Spleen (tissue), 11 donors: ENCODE data around the gene QKI. TPM values are rescaled to one million over a fixed set of nuclear protein-coding genes. Genes with fewer than 3 reads are reported as not detected.

Experiments
- DNase-seq: peaks from one replicate; pipeline ENCODE4 v3.0.0-alpha.2; 2020
- H3K27ac ChIP-seq, 8 donors: fragments of 200-600 bp; sonication (generic) in 7 of 8; 1 replicate in 4 of 8; 2 replicates in 4 of 8; pipeline versions ENCODE4 v1.5.0 to v1.8.0; 2016 to 2021; ENCODE audit warnings: inconsistent platforms in 4 of 8, mild to moderate bottlenecking in 4 of 8, moderate library complexity in 1 of 8
- H3K27me3 ChIP-seq, 7 donors: fragments of 200-600 bp; sonication (generic) in 6 of 7; replicated peaks in 1 of 7; 1 replicate in 4 of 7; 2 replicates in 3 of 7; pipeline versions ENCODE4 v1.5.0 to v1.8.0; 2016 to 2021; ENCODE audit warnings: inconsistent platforms in 3 of 7, mild to moderate bottlenecking in 1 of 7
- H3K36me3 ChIP-seq, 6 donors: fragments of 200-600 bp; sonication (generic) in 5 of 6; 1 replicate in 4 of 6; 2 replicates in 2 of 6; pipeline versions ENCODE4 v1.5.0 to v1.8.0; 2016 to 2021; ENCODE audit warnings: inconsistent platforms in 2 of 6
- H3K4me1 ChIP-seq, 6 donors: fragments of 200-600 bp; sonication (generic) in 5 of 6; 1 replicate in 3 of 6; 2 replicates in 3 of 6; pipeline versions ENCODE4 v1.5.0 to v1.8.0; 2016 to 2021; ENCODE audit warnings: inconsistent platforms in 3 of 6
- H3K4me3 ChIP-seq, 8 donors: fragments of 200-600 bp; sonication (generic) in 7 of 8; 1 replicate in 4 of 8; 2 replicates in 4 of 8; pipeline versions ENCODE4 v1.5.0 to v1.8.0; 2016 to 2021; ENCODE audit warnings: inconsistent platforms in 4 of 8, mild to moderate bottlenecking in 4 of 8, moderate library complexity in 2 of 8
- H3K9me3 ChIP-seq, 8 donors: fragments of 200-600 bp; sonication (generic) in 7 of 8; 1 replicate in 4 of 8; 2 replicates in 4 of 8; pipeline versions ENCODE4 v1.5.0 to v1.8.0; 2016 to 2021; ENCODE audit warnings: inconsistent platforms in 4 of 8
- POLR2A ChIP-seq, 3 donors: fragments of 450-650 bp; IDR thresholded peaks; one replicate each; pipeline ENCODE4 v1.5.1; 2017; ENCODE audit warnings: antibody characterized with exemption in 3 of 3, mild to moderate bottlenecking in 1 of 3
- POLR2AphosphoS5 ChIP-seq, 3 donors: sonication (generic); formaldehyde crosslinking; IDR thresholded peaks; one replicate each; pipeline ENCODE4 v1.5.1; 2017; ENCODE audit warnings: antibody characterized with exemption in 3 of 3
- WGBS, 5 donors: extraction: QIAGEN DNeasy Blood & Tissue Kit in 3 of 5; methylation state at CpG; one replicate each; pipeline versions ENCODE4 v1.1.5 to v1.1.7; 2013 to 2018; 5-methylcytosine and 5-hydroxymethylcytosine counted together
- intact Hi-C: fragments of 100-400 bp; cut with DNase I; formaldehyde crosslinking; loops from one replicate; pipeline ENCODE4 v1.15.0; 2023; ENCODE audit warnings: low total_unique reads
- polyA plus RNA-seq, 3 donors: library from polyadenylated mRNA; stranded (reverse); fragments of 200-250 nt; gene quantifications; one replicate each; pipeline ENCODE4 v1.2.1, GENCODE V29; 2013
- total RNA-seq, 7 donors: library from RNA; depleted of rRNA in 3 of 7; stranded (reverse); fragments of >200 nt in 3 of 7; fragmentation: NEBNext Ultra II Directional in 4 of 7; extraction: Animal tissue kit (Norgen Biotek cat#: 25700) in 4 of 7; gene quantifications; one replicate each; pipeline versions ENCODE4 v1.1.0 to v1.2.1, GENCODE V29; 2016 to 2021
- TF ChIP-seq, protein P1 (sequence below), 11 experiments: fragments of 200-600 bp in 7 of 11; fragments of 450-650 bp in 4 of 11; sonication (generic) in 4 of 11; IDR thresholded peaks in 8 of 11; conservative IDR thresholded peaks in 3 of 11; 1 replicate in 7 of 11; 2 replicates in 4 of 11; pipeline versions ENCODE4 v1.4.0 to v1.8.0; 2016 to 2021; ENCODE audit warnings: antibody characterized with exemption in 11 of 11, inconsistent platforms in 4 of 11, mild to moderate bottlenecking in 1 of 11
- donor health status: healthy with polysubstance abuse.
- donor health status: DM: no; HTN: no; CAD: no; lungs with moderate emphysema.
- donor health status: DM: no; HTN: no; CAD: no.
- donor health status: Bipolar disorder and iron deficiency.
- donor health status: healthy.
- donor health status: DM: no; HTN: no; CAD: no.
- donor health status: DM: yes; HTN: yes; CAD: no.

The QKI gene
- total and polyA plus RNA-seq, 10 donors, result 11.3 to 217 (median 180) TPM

DNA sequence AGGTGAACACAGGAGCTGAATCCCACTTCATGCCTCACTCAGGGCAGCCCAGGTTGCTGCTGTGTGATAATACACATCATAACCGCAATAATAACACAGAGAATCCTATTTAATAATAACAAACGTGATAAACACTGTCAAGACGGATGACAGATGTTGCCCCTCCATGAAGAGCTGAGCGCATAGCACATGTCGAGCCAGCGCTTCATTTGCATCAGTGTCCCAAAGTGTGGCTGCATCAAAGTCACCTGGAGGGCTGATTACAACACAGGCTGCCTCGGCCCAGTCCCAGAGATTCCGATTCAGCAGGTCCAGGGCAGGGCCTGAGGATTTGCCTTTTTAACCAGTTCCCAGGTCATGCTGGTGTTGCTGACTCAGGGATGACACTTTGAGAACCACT, 198.5 kb downstream of the QKI start:
- WGBS, 5 donors, result 71 to 84% (median 78%) methylated on average over 8 of the region's 8 CpGs
- TF ChIP-seq POLR2AphosphoS5 (IDR thresholded peaks at IDR 0.05) (no peak), POLR2A (IDR thresholded peaks at IDR 0.05) (no peak)
- TF ChIP-seq, protein P1, sequence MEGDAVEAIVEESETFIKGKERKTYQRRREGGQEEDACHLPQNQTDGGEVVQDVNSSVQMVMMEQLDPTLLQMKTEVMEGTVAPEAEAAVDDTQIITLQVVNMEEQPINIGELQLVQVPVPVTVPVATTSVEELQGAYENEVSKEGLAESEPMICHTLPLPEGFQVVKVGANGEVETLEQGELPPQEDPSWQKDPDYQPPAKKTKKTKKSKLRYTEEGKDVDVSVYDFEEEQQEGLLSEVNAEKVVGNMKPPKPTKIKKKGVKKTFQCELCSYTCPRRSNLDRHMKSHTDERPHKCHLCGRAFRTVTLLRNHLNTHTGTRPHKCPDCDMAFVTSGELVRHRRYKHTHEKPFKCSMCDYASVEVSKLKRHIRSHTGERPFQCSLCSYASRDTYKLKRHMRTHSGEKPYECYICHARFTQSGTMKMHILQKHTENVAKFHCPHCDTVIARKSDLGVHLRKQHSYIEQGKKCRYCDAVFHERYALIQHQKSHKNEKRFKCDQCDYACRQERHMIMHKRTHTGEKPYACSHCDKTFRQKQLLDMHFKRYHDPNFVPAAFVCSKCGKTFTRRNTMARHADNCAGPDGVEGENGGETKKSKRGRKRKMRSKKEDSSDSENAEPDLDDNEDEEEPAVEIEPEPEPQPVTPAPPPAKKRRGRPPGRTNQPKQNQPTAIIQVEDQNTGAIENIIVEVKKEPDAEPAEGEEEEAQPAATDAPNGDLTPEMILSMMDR (IDR thresholded peaks at IDR 0.05 in 8 of 11, conservative IDR thresholded peaks at IDR 0.05 in 3 of 11), result no peak
- no peaks in the 10 kb centered on the region for H3K4me1 ChIP-seq
- H3K4me3 ChIP-seq, result no peak overlapping the region
- H3K9me3 ChIP-seq, result no peaks in the 10 kb centered on the region
- H3K27ac ChIP-seq, result no peak overlapping the region
- H3K27me3 ChIP-seq, result no peaks in the 10 kb centered on the region
- intact Hi-C loops, result no loop called here
- H3K36me3 ChIP-seq, result no peaks in the 10 kb centered on the region
- DNase-seq, result no peak

DNA sequence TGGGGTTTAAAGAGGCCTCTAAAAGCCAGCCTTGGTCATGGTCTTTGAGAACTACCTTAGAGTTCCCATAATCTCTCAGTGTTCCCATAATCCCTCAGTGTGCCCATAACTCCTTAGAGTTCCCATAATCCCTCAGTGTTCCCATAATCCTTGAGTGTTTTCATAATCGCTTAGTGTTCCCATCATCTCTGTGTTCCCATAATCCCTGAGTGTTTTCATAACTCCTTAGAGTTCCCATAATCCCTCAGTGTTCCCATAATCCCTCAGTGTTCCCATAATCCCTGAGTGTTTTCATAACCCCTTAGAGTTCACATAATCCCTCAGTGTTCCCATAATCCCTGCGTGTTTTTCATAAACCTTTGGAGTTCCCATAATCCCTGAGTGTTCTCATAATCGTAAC, 199.2 kb downstream of the QKI start:
- Histone ChIP-seq H3K4me3 (no peak overlapping the region), H3K36me3 (no peaks in the 10 kb centered on the region), H3K27me3 (no peaks in the 10 kb centered on the region), H3K4me1 (no peaks in the 10 kb centered on the region), H3K27ac (no peak overlapping the region), H3K9me3 (no peaks in the 10 kb centered on the region)
- 89 to 99% (median 92%) methylated on average over 3 of the region's 3 CpGs for WGBS, 5 donors
- no peak for TF ChIP-seq POLR2A (IDR thresholded peaks at IDR 0.05)
- TF ChIP-seq, protein P1 (IDR thresholded peaks at IDR 0.05 in 8 of 11, conservative IDR thresholded peaks at IDR 0.05 in 3 of 11), result no peak
- no peak for TF ChIP-seq POLR2AphosphoS5 (IDR thresholded peaks at IDR 0.05)
- no peak for DNase-seq
- intact Hi-C loops, result no loop called here

DNA sequence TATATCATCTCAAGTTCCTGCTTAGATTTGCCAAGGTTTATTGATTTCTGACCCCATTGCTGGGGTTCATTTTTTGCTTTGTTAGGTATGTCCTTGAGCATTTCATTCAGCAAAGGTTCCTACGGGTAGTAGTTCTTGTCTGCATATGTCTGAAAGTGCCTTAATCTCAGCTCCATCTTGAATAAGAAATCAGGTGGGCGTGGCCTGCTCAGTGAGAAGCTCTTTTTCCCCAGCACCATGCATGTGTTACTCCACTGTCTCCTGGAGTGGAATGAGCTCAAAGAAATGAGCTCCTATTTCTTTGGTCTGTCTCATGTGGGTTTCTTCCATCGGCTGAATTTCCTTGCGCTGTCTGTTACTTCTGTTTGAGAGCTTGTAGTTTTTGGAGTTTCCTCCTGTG, 201.9 kb downstream of the QKI start:
- H3K9me3 ChIP-seq, result no peaks in the 10 kb centered on the region
- intact Hi-C loops, result no loop called here
- TF ChIP-seq, protein P1 (IDR thresholded peaks at IDR 0.05 in 8 of 11, conservative IDR thresholded peaks at IDR 0.05 in 3 of 11), result no peak
- H3K4me1 ChIP-seq, result no peaks in the 10 kb centered on the region
- no peak overlapping the region for H3K27ac ChIP-seq
- DNase-seq, result no peak
- WGBS, 5 donors, result 84 to 91% (median 88%) methylated on average over 4 of the region's 4 CpGs
- H3K36me3 ChIP-seq, result no peaks in the 10 kb centered on the region
- no peak overlapping the region for H3K4me3 ChIP-seq
- H3K27me3 ChIP-seq, result no peaks in the 10 kb centered on the region

DNA sequence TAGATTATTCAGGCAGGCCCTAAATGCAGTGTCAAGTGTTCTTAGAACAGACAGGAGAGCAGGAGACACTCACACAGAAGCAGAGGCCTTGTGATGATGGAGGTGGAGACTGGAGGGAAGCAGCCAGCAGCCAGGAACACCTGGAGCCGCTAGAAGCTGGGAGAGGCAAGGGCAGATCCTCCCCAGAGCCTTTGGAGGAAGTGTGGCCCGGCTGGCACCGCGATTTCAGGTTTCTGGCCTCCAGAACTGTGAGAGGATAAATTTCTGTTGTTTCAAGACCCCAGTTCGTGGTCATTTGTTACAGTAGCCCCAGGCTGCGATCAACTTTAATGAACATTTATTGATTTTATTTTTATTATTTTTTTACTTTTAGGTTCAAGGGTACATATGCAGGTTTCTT, 203.0 kb downstream of the QKI start:
- H3K4me1 ChIP-seq, result no peaks in the 10 kb centered on the region
- H3K9me3 ChIP-seq, result no peaks in the 10 kb centered on the region
- no peak for DNase-seq
- no peaks in the 10 kb centered on the region for H3K36me3 ChIP-seq
- H3K4me3 ChIP-seq, result no peak overlapping the region
- H3K27me3 ChIP-seq, result no peaks in the 10 kb centered on the region
- intact Hi-C loops, result no loop called here
- TF ChIP-seq POLR2AphosphoS5 (IDR thresholded peaks at IDR 0.05) (no peak), POLR2A (IDR thresholded peaks at IDR 0.05) (no peak)
- TF ChIP-seq, protein P1 (IDR thresholded peaks at IDR 0.05 in 8 of 11, conservative IDR thresholded peaks at IDR 0.05 in 3 of 11), result no peak
- WGBS, 5 donors, result 87 to 92% (median 90%) methylated on average over 6 of the region's 6 CpGs
- no peak overlapping the region for H3K27ac ChIP-seq
